ENCODE data around the gene DGAT2. TPM values are rescaled to one million over a fixed set of nuclear protein-coding genes. Genes with fewer than 3 reads are reported as not detected.

Gene DGAT2
- total RNA-seq, 1 experiment from 2014 or later, result 2.8 TPM

DNA sequence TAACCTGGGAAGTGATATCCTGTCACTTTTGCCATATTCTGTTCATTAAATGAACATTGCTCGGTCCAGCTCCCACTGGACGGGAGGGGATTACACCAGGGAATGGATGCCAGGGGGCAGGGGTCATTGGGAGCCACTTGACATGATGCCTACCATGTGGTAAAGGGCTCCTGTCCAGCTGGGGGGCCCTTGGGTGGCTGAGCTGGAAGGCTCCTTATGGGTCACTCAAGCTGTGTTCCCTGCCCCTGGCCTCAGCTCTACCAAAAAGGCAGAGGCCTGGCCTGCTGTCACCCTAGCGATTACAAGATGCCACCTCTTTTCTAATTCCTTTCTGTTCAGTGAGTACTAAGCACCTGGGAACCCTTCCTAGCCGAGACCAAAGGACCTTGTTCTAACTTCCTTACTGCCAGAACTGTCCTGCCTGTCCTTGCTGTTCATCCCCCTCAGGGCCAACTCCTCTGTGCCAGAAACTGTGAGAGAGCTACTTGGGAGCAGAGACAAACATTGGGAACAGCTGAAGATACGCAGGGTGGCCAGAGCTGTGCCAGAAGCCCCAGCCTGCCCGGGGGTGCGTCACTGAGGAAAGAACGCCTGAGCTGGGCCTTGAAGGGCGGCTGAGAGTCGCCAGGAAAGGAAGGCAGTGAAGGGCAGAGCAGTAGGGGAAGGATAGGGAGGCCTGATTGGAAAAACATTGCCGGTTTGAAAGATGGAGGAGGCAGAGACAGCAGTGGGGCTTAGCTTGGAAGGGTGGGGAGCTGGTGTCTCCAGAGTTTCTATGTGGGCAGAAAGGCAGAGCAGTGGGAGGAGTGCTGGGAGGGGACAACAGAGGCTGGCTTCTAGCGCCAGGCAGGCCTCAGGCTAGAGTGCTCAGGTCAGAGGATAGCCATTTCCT is 33.7 kb downstream of the DGAT2 start:
- Mint-ChIP-seq H3K4me3 (no peak overlapping the region), H3K36me3 (ENCODE audit: insufficient read depth in 1 of 3, low read depth in 3 of 3) (no peaks in the 10 kb centered on the region), H3K27ac (peak overlapping the region in 1 of 3 experiments; percentile 83; a peak in 2 of 7 replicates), H3K9me3 (no peaks in the 10 kb centered on the region; a peak in 1 of 5 replicates), H3K4me1 (peaks cover 4 to 5% of the 10 kb centered on the region in 2 experiments; a peak in 1 of 4 replicates), H3K27me3 (ENCODE audit: low read depth) (no peaks in the 10 kb centered on the region)
- H3K9me3 ChIP-seq (ENCODE audit: control insufficient read depth, low read depth, low read length), result no peaks in the 10 kb centered on the region
- no CpG with 5 or more reads among the region's 12 CpGs for WGBS (ENCODE audit: extremely low coverage, insufficient read length, low lambda C conversion rate)
- H4K91ac ChIP-seq (ENCODE audit: insufficient read length, low read depth, low read length), result no peak overlapping the region
- H3K27ac ChIP-seq (ENCODE audit: insufficient read length, low read depth, low read length), result no peak overlapping the region
- no peak overlapping the region for H3K9ac ChIP-seq (ENCODE audit: extremely low read depth, insufficient read length, low read length)
- H3K23ac ChIP-seq (ENCODE audit: insufficient read length, low read depth, low read length), result no peak overlapping the region
- no peak overlapping the region for H2AFZ ChIP-seq (ENCODE audit: low read length)
- no peak overlapping the region for H3T11ph ChIP-seq (ENCODE audit: low read length)
- H3K4me1 ChIP-seq (ENCODE audit: insufficient read depth, low read length), result no peaks in the 10 kb centered on the region
- no peaks in the 10 kb centered on the region; the same call in 1 of the 2 replicates for H3K27me3 ChIP-seq (ENCODE audit: insufficient read depth, low read length)
- peak; percentile 19 for DNase-seq
- H3K23me2 ChIP-seq (ENCODE audit: insufficient read length, low read depth, low read length, poor library complexity, severe bottlenecking), result no peaks in the 10 kb centered on the region
- H2BK20ac ChIP-seq (ENCODE audit: low read depth, low read length, poor library complexity, severe bottlenecking), result no peak overlapping the region
- H4K5ac ChIP-seq (ENCODE audit: insufficient read length, low read depth, low read length), result no peak overlapping the region
- H3K56ac ChIP-seq (ENCODE audit: insufficient read length, low read depth, low read length), result no peak overlapping the region
- H3K79me1 ChIP-seq (ENCODE audit: insufficient read depth, low read depth, low read length, poor library complexity, severe bottlenecking), result no peaks in the 10 kb centered on the region
- no peak overlapping the region for H2BK15ac ChIP-seq (ENCODE audit: low read depth, low read length)
- no peaks in the 10 kb centered on the region for H4K20me1 ChIP-seq (ENCODE audit: control insufficient read depth, insufficient read depth, insufficient read length)
- H3K4me2 ChIP-seq (ENCODE audit: insufficient read depth, insufficient read length, low read length), result no peak overlapping the region
- no peak overlapping the region for H3K18ac ChIP-seq (ENCODE audit: insufficient read length, low read depth, low read length)
- no peak overlapping the region for H3K4ac ChIP-seq (ENCODE audit: low read depth, low read length)
- no peak overlapping the region for H4K8ac ChIP-seq (replicated peaks; ENCODE audit: insufficient read length, low read depth, low read length)
- no peak overlapping the region for H2BK5ac ChIP-seq (ENCODE audit: insufficient read length, low read length)
- no peaks in the 10 kb centered on the region for H3K79me2 ChIP-seq (ENCODE audit: insufficient read depth, low read length)
- no peak overlapping the region for H3K14ac ChIP-seq (ENCODE audit: insufficient read depth, low read length)
- TF ChIP-seq, protein P1, sequence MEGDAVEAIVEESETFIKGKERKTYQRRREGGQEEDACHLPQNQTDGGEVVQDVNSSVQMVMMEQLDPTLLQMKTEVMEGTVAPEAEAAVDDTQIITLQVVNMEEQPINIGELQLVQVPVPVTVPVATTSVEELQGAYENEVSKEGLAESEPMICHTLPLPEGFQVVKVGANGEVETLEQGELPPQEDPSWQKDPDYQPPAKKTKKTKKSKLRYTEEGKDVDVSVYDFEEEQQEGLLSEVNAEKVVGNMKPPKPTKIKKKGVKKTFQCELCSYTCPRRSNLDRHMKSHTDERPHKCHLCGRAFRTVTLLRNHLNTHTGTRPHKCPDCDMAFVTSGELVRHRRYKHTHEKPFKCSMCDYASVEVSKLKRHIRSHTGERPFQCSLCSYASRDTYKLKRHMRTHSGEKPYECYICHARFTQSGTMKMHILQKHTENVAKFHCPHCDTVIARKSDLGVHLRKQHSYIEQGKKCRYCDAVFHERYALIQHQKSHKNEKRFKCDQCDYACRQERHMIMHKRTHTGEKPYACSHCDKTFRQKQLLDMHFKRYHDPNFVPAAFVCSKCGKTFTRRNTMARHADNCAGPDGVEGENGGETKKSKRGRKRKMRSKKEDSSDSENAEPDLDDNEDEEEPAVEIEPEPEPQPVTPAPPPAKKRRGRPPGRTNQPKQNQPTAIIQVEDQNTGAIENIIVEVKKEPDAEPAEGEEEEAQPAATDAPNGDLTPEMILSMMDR (conservative IDR thresholded peaks at IDR 0.05), result no peak
- no peak overlapping the region for H2BK120ac ChIP-seq (ENCODE audit: low read depth, low read length, poor library complexity, severe bottlenecking)
- H2BK12ac ChIP-seq (ENCODE audit: insufficient read length, low read depth, low read length), result no peak overlapping the region
- no peak overlapping the region for H2AK5ac ChIP-seq (ENCODE audit: insufficient read length, low read length)
